HepG2 (cell line): ENCODE results near the gene TNNI3K. TPM values are rescaled to one million over a fixed set of nuclear protein-coding genes. Genes with fewer than 3 reads are reported as not detected.

Experiments used
- ARNT2 ChIP-seq: sonication (generic); formaldehyde crosslinking; IDR thresholded peaks from 2 replicates; pipeline ENCODE4 v1.8.0; 2022; ENCODE audit warnings: mild to moderate bottlenecking, low read depth, missing genetic modification reagents, moderate library complexity
- BORCS8-MEF2B ChIP-seq: sonication (generic); formaldehyde crosslinking; IDR thresholded peaks from 2 replicates; pipeline ENCODE4 v1.8.0; 2022; ENCODE audit warnings: mild to moderate bottlenecking, missing genetic modification reagents
- CREM ChIP-seq, 2 experiments: sonication (generic) in 1 of 2; formaldehyde crosslinking in 1 of 2; IDR thresholded peaks; 2 replicates each; pipeline versions ENCODE4 v1.4.0 to v1.6.1; 2016 to 2020; ENCODE audit warnings: antibody characterized with exemption in 1 of 2, mild to moderate bottlenecking in 1 of 2, missing genetic modification reagents in 1 of 2
- FOXC1 ChIP-seq: sonication (generic); formaldehyde crosslinking; IDR thresholded peaks from 2 replicates; pipeline ENCODE4 v1.8.0; 2022; ENCODE audit warnings: mild to moderate bottlenecking, missing genetic modification reagents, borderline replicate concordance
- FOXJ3 ChIP-seq: sonication (generic); formaldehyde crosslinking; IDR thresholded peaks from 2 replicates; pipeline ENCODE4 v1.4.0; 2020; ENCODE audit warnings: missing genetic modification reagents, mild to moderate bottlenecking, borderline replicate concordance
- FOXP4 ChIP-seq: sonication (generic); formaldehyde crosslinking; IDR thresholded peaks from 2 replicates; pipeline ENCODE4 v1.4.0; 2020; ENCODE audit warnings: missing genetic modification reagents
- HNF1B ChIP-seq: sonication (generic); formaldehyde crosslinking; IDR thresholded peaks from 2 replicates; pipeline ENCODE4 v1.5.1; 2020; ENCODE audit warnings: mild to moderate bottlenecking, moderate library complexity, missing genetic modification reagents
- KLF16 ChIP-seq, 2 experiments: sonication (generic) in 1 of 2; formaldehyde crosslinking in 1 of 2; IDR thresholded peaks; 2 replicates each; pipeline versions ENCODE4 v1.6.1 to v1.8.0; 2016 to 2023; ENCODE audit warnings: missing genetic modification reagents in 2 of 2, missing compliant biosample characterization in 1 of 2
- MIXL1 ChIP-seq: IDR thresholded peaks from 2 replicates; pipeline ENCODE4 v1.6.1; 2016
- NCOA2 ChIP-seq: sonication (generic); formaldehyde crosslinking; IDR thresholded peaks from 2 replicates; pipeline ENCODE4 v1.8.0; 2022; ENCODE audit warnings: inconsistent platforms
- SNAPC4 ChIP-seq: sonication (generic); formaldehyde crosslinking; IDR thresholded peaks from 2 replicates; pipeline ENCODE4 v1.4.0; 2020; ENCODE audit warnings: mild to moderate bottlenecking, missing genetic modification reagents
- SP1 ChIP-seq, 2 experiments: fragments of 450-650 bp in 1 of 2; sonication (generic) in 1 of 2; formaldehyde crosslinking in 1 of 2; IDR thresholded peaks; 2 replicates each; pipeline versions ENCODE4 v1.4.0 to v1.6.1; 2016 to 2020; ENCODE audit warnings: missing genetic modification reagents in 1 of 2
- SRSF1 ChIP-seq: fragments of 200-400 bp; formaldehyde crosslinking; optimal IDR thresholded peaks from 2 replicates; pipeline ENCODE3; 2017; ENCODE audit warnings: mild to moderate bottlenecking, low read depth, low read length, moderate library complexity
- TAF1 ChIP-seq: sonication (generic); formaldehyde crosslinking; IDR thresholded peaks from 2 replicates; pipeline ENCODE4 v1.4.0; 2020; ENCODE audit warnings: missing genetic modification reagents
- ZNF589 ChIP-seq: sonication (generic); formaldehyde crosslinking; conservative IDR thresholded peaks from 2 replicates; pipeline ENCODE4 v1.8.0; 2022; ENCODE audit warnings: mild to moderate bottlenecking, moderate library complexity, missing genetic modification reagents
- ZNF713 ChIP-seq: sonication (generic); formaldehyde crosslinking; IDR thresholded peaks from 2 replicates; pipeline ENCODE4 v1.4.0; 2020; ENCODE audit warnings: mild to moderate bottlenecking, missing genetic modification reagents
- polyA plus RNA-seq, 8 experiments: library from polyadenylated mRNA; depleted of rRNA in 3 of 8; stranded (reverse) in 7 of 8; unstranded in 1 of 8; fragments of >200 nt; fragmentation: Illumina TruSeq in 4 of 8; extraction: Trizol in 4 of 8; gene quantifications; 2 replicates each; pipeline versions ENCODE4 v1.2.1 to v1.2.3, GENCODE V29; 2011 to 2016; ENCODE audit warnings: low read depth in 4 of 8, missing spikeins in 1 of 8, mixed read lengths in 1 of 8; ENCODE audit not compliant: insufficient read depth in 1 of 8
- total RNA-seq, 5 experiments: library from RNA; depleted of rRNA; stranded (reverse); fragments of >200 nt; fragmentation: Illumina TruSeq; extraction: Trizol; gene quantifications; 2 replicates each; pipeline ENCODE4 v1.2.3, GENCODE V29; 2016; ENCODE audit warnings: low read depth in 1 of 5
- TF ChIP-seq, protein P1 (sequence below): sonication (generic); formaldehyde crosslinking; IDR thresholded peaks from 2 replicates; pipeline ENCODE4 v1.4.0; 2020; ENCODE audit warnings: missing genetic modification reagents

TNNI3K gene
- total and polyA plus RNA-seq, 2 of the 13 experiments (the other 11 are each of a cell fraction or from before 2014, with no cell fraction given): 1.1 TPM; not detected in 1

GRCh38 chr1:74197657-74198552, 37.3 kb upstream of the TNNI3K start, which contains the start of the genes FPGT and LRRIQ3 (continued):
- TF ChIP-seq FOXP4 (CRISPR knock-in tag) (no peak), MIXL1 (0 out of 2 replicates have a peak, but pooled peaks have one; percentile 10), CREM (IDR thresholded peaks at IDR 0.05) (0 out of 2 replicates have a peak, but pooled peaks have one; percentile 21), CREM (CRISPR knock-in tag; IDR thresholded peaks at IDR 0.05) (no peak), ARNT2 (CRISPR knock-in tag) (0 out of 2 replicates have a peak, but pooled peaks have one; percentile 45), FOXC1 (peak; percentile 71; the same call in 1 of the 2 replicates), ZNF713 (CRISPR knock-in tag) (0 out of 2 replicates have a peak, but pooled peaks have one; percentile 36), SP1 (IDR thresholded peaks at IDR 0.05) (no peak), SP1 (CRISPR knock-in tag; IDR thresholded peaks at IDR 0.05) (peak; percentile 75), SRSF1 (no peak), NCOA2 (CRISPR knock-in tag) (no peak; the same call in 1 of the 2 replicates), TAF1 (CRISPR knock-in tag) (peak; percentile 81), KLF16 (CRISPR knock-in tag; IDR thresholded peaks at IDR 0.05) (0 out of 4 replicates have a peak, but pooled peaks of 1 of the 2 experiments have one; percentile 21), SNAPC4 (no peak), ZNF589 (CRISPR knock-in tag) (no peak), HNF1B (CRISPR knock-in tag) (peak; percentile 74; the same call in 1 of the 2 replicates), FOXJ3 (CRISPR knock-in tag) (0 out of 2 replicates have a peak, but pooled peaks have one; percentile 47), BORCS8-MEF2B (CRISPR knock-in tag) (no peak)
- TF ChIP-seq, protein P1, sequence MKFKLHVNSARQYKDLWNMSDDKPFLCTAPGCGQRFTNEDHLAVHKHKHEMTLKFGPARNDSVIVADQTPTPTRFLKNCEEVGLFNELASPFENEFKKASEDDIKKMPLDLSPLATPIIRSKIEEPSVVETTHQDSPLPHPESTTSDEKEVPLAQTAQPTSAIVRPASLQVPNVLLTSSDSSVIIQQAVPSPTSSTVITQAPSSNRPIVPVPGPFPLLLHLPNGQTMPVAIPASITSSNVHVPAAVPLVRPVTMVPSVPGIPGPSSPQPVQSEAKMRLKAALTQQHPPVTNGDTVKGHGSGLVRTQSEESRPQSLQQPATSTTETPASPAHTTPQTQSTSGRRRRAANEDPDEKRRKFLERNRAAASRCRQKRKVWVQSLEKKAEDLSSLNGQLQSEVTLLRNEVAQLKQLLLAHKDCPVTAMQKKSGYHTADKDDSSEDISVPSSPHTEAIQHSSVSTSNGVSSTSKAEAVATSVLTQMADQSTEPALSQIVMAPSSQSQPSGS (CRISPR knock-in tag): peak; percentile 50; the same call in 1 of the 2 replicates
